Panc1 (cell line): ENCODE results near the gene POC1B. TPM values are rescaled to one million over a fixed set of nuclear protein-coding genes. Genes with fewer than 3 reads are reported as not detected.

Experiments
- ATAC-seq: fragments of 200-7000 bp; cut with Tn5 transposase; 2 replicates; pipeline ENCODE4 v1.9.1; 2020; ENCODE audit warnings: mild to moderate bottlenecking, moderate library complexity
- Bru-seq: library from RNA; stranded (reverse); fragments of 400-500 nt; gene quantifications from one replicate; lab custom pipeline; 2021; lab: Mats Ljungman, UMichigan
- BruChase-seq, 2 experiments: library from RNA; stranded (reverse); fragments of 400-500 nt; gene quantifications; one replicate each; lab custom pipeline; 2021; lab: Mats Ljungman, UMichigan
- BruUV-seq: library from RNA; stranded (reverse); fragments of 400-500 nt; replicated peaks from 2 replicates; lab custom pipeline; 2021; lab: Mats Ljungman, UMichigan
- CTCF ChIA-PET: fragments of 300-600 bp; sonication (Branson Sonifier 250); formaldehyde crosslinking; loops from one replicate; lab custom pipeline; 2022; ENCODE audit warnings: antibody characterized with exemption; lab: Charles Lee
- POLR2A ChIA-PET: fragments of 300-600 bp; sonication (Branson Sonifier 250); formaldehyde crosslinking; loops from one replicate; lab custom pipeline; 2022; ENCODE audit warnings: antibody characterized with exemption; lab: Charles Lee
- DNase-seq: peaks from one replicate; pipeline ENCODE4 v3.0.0-alpha.2; 2010; ENCODE audit warnings: low read depth, low spot score
- H3K27ac ChIP-seq: 2 replicates; pipeline ENCODE4 v1.5.1; 2011; ENCODE audit warnings: mild to moderate bottlenecking, low read length, inconsistent platforms
- H3K27me3 ChIP-seq: fragments of 200-500 bp; sonication (Bioruptor generic); 2 replicates; pipeline ENCODE4 v1.6.0; 2014; ENCODE audit warnings: low read length, inconsistent platforms; ENCODE audit not compliant: control insufficient read depth, insufficient read depth
- H3K36me3 ChIP-seq: fragments of 200-500 bp; sonication (Bioruptor generic); 2 replicates; pipeline ENCODE4 v1.5.1; 2014; ENCODE audit warnings: inconsistent platforms, mild to moderate bottlenecking, low read length, moderate library complexity; ENCODE audit not compliant: control insufficient read depth, insufficient read depth
- H3K4me1 ChIP-seq: 2 replicates; pipeline ENCODE4 v1.5.1; 2011; ENCODE audit warnings: inconsistent platforms, mild to moderate bottlenecking, low read length, moderate library complexity; ENCODE audit not compliant: control insufficient read depth, insufficient read depth
- H3K4me3 ChIP-seq, 2 experiments: 2 replicates each; pipeline ENCODE4 v1.5.1; 2011 to 2012; ENCODE audit warnings: low read depth in 2 of 2, low read length in 2 of 2, mild to moderate bottlenecking in 2 of 2, inconsistent platforms in 1 of 2, moderate library complexity in 1 of 2
- H3K9me3 ChIP-seq: fragments of 200-500 bp; sonication (Bioruptor generic); 2 replicates; pipeline ENCODE4 v1.5.1; 2014; ENCODE audit warnings: low read depth, mild to moderate bottlenecking, inconsistent platforms, low read length, moderate library complexity; ENCODE audit not compliant: control insufficient read depth, insufficient read depth
- POLR2AphosphoS5 ChIP-seq: IDR thresholded peaks from 2 replicates; pipeline ENCODE4 v1.6.1; 2012; ENCODE audit warnings: mild to moderate bottlenecking, low read depth, low read length, moderate library complexity
- REST ChIP-seq, 2 experiments: IDR thresholded peaks; 2 replicates each; pipeline ENCODE4 v1.6.1; 2011 to 2012; ENCODE audit warnings: low read depth in 2 of 2, control low read depth in 1 of 2, low read length in 1 of 2, mild to moderate bottlenecking in 1 of 2, moderate library complexity in 1 of 2; ENCODE audit not compliant: insufficient read depth in 1 of 2
- SIN3A ChIP-seq: IDR thresholded peaks from 2 replicates; pipeline ENCODE4 v1.6.1; 2012; ENCODE audit warnings: low read depth, mild to moderate bottlenecking, low read length, moderate library complexity, borderline replicate concordance; ENCODE audit not compliant: insufficient read depth
- TCF7L2 ChIP-seq: IDR thresholded peaks from 2 replicates; pipeline ENCODE4 v1.6.1; 2011; ENCODE audit warnings: mild to moderate bottlenecking, low read depth, low read length, inconsistent platforms
- in situ Hi-C: cut with HindIII; loops from 2 replicates; pipeline ENCODE4 v1.10.0; 2016; ENCODE audit warnings: low sequenced_read_pairs, low pct_unique_long_range_greater_than_20kb
- intact Hi-C: fragments of 100-400 bp; cut with micrococcal nuclease; formaldehyde crosslinking; loops from one replicate; pipeline ENCODE4 v1.10.0; 2022; ENCODE audit not compliant: unreplicated experiment
- long read RNA-seq: library from polyadenylated mRNA; unstranded; transcript quantifications from one replicate; pipeline ENCODE4 v2.0.0, GENCODE V29; 2021; ENCODE audit not compliant: unreplicated experiment
- polyA plus RNA-seq: library from polyadenylated mRNA; unstranded; fragments of >200 nt; gene quantifications from one replicate; pipeline ENCODE4 v1.2.1, GENCODE V29; 2012; ENCODE audit warnings: missing spikeins; ENCODE audit not compliant: insufficient read length
- total RNA-seq: library from RNA; stranded (reverse); gene quantifications from one replicate; pipeline ENCODE4 v1.2.1, GENCODE V29; 2021; ENCODE audit not compliant: unreplicated experiment
- TF ChIP-seq, protein P1 (sequence below): fragments of 450-650 bp; IDR thresholded peaks from 2 replicates; pipeline ENCODE4 v1.5.1; 2017; ENCODE audit warnings: mild to moderate bottlenecking

The POC1B gene
- total RNA-seq (7.3 TPM), Bru-seq, nascent RNA (percentile 57 among the genes with signal in this experiment), BruChase-seq, experiment 1, labeled RNA remaining after a 2-hour chase (percentile 56 among the genes with signal in this experiment), BruChase-seq, experiment 2, labeled RNA remaining after a 6-hour chase (percentile 53 among the genes with signal in this experiment)
- 5.5 TPM for polyA plus RNA-seq
- long read RNA-seq, transcript POC1B-201 (12 exons, 3,001 nt): major isoform, 9 of 15 reads
- long read RNA-seq, partial matches to known transcripts: 0 of 15 reads
- long read RNA-seq, other reads (novel, unspliced or antisense): 6 of 15 reads

- H3K4me1 ChIP-seq: peaks cover 23% of the 10 kb centered on the region
- H3K27me3 ChIP-seq: no peaks in the 10 kb centered on the region
- peak; percentile 42 for DNase-seq
- CTCF ChIA-PET: no interaction called here
- intact Hi-C loops: loop anchor here (2.0 kb wide), 1 partner anchor 173 kb away; the partner anchor contains the start of gene DUSP6
- peak; percentile 82 for ATAC-seq
- POLR2A ChIA-PET: interaction anchor here (0.6 to 0.7 kb wide), 2 partner anchors 27 to 315 kb away, joined by 3 to 4 read pairs; no protein-coding TSS in a partner anchor
- H3K4me3 ChIP-seq: peak within 1 kb of the TSS; percentile 89 to 93
- H3K9me3 ChIP-seq: no peaks in the 10 kb centered on the region
- BruUV-seq: no TSS peak
- H3K36me3 ChIP-seq: no peaks in the 10 kb centered on the region; the same call in 1 of the 2 replicates
- H3K27ac ChIP-seq: peak within 1 kb of the TSS; percentile 85
- in situ Hi-C loops: no loop called here
- TF ChIP-seq SIN3A (peak; percentile 81; the same call in 1 of the 2 replicates), POLR2AphosphoS5 (peak; percentile 38; the same call in 1 of the 2 replicates)
- TF ChIP-seq, protein P1, sequence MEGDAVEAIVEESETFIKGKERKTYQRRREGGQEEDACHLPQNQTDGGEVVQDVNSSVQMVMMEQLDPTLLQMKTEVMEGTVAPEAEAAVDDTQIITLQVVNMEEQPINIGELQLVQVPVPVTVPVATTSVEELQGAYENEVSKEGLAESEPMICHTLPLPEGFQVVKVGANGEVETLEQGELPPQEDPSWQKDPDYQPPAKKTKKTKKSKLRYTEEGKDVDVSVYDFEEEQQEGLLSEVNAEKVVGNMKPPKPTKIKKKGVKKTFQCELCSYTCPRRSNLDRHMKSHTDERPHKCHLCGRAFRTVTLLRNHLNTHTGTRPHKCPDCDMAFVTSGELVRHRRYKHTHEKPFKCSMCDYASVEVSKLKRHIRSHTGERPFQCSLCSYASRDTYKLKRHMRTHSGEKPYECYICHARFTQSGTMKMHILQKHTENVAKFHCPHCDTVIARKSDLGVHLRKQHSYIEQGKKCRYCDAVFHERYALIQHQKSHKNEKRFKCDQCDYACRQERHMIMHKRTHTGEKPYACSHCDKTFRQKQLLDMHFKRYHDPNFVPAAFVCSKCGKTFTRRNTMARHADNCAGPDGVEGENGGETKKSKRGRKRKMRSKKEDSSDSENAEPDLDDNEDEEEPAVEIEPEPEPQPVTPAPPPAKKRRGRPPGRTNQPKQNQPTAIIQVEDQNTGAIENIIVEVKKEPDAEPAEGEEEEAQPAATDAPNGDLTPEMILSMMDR: no peak
Measured at GRCh38 chr12:89525824-89526770, at the start of gene POC1B. TSS of gene POC1B (minus strand) at chr12:89526047. CDS start at chr12:89525895, 152 bp downstream.

DNA sequence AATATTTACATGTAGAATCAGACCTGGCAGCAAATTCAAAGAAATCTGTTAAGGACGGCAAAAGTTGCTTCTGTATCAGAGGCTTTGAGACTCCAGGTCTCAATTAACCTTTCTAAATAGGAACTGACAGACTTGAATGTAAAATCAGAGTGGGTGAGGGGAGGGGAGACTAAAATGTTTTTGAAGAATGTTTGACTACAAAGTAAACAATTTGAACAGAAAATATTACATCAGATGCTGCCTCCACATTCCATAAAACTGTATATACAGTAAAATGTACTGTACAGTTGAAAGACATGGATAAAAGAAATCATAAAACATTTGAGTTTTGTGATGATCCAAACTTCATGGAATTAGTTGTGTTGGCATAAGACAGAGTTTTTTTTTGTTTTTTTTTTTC lies 49.5 kb upstream of the POC1B start:
- Histone ChIP-seq H3K4me3 (no peak overlapping the region), H3K27me3 (no peaks in the 10 kb centered on the region), H3K36me3 (no peaks in the 10 kb centered on the region), H3K9me3 (no peaks in the 10 kb centered on the region), H3K4me1 (no peaks in the 10 kb centered on the region), H3K27ac (no peak overlapping the region)
- DNase-seq (no peak), ATAC-seq (no peak)
- BruUV-seq: no TSS peak
- TF ChIP-seq TCF7L2 (no peak), SIN3A (no peak), REST (IDR thresholded peaks at IDR 0.05; ENCODE audit: insufficient read depth in 1 of 2, low read depth in 2 of 2, low read length in 1 of 2) (no peak), POLR2AphosphoS5 (no peak)
- TF ChIP-seq, protein P1: no peak
- intact Hi-C loops (no loop called here), in situ Hi-C loops (no loop called here)
- CTCF ChIA-PET: no interaction called here
- POLR2A ChIA-PET: no interaction called here
